CD4-positive, alpha-beta T cell treated with Interleukin-21 for 1 hour (primary cell): ENCODE measurements around the gene SKIC2.
"Not testable (repeated sequence)": the region's sequence is repeated elsewhere in the genome, so short reads cannot be mapped to it uniquely, and the experiment has no call there.

Experiments
- DNase-seq: peaks from one replicate; pipeline ENCODE4 v3.0.0-alpha.2; 2020

The SKIC2 gene

GRCh38 chr6:31969712-31970603 is 11.0 kb downstream of the SKIC2 start:
- DNase-seq = no peak

- DNase-seq = no peak
Measured at GRCh38 chr6:31970604-31971271, 11.8 kb downstream of the SKIC2 start.

- DNase-seq = no peak
Measured at GRCh38 chr6:31971279-31971992, 12.5 kb downstream of the SKIC2 start.

GRCh38 chr6:31971993-31972708 is 13.2 kb downstream of the SKIC2 start, which contains the start of gene DXO:
DXO (minus strand) TSS chr6:31972138; CDS start chr6:31971675, 463 bp downstream.
- DNase-seq = peak; percentile 99

GRCh38 chr6:31972709-31973350 is 13.9 kb downstream of the SKIC2 start:
- DNase-seq = no peak

GRCh38 chr6:31976065-31976464 is 17.1 kb downstream of the SKIC2 start:
- not testable (repeated sequence) for DNase-seq

GRCh38 chr6:31977816-31978431 is 18.9 kb downstream of the SKIC2 start:
- no peak for DNase-seq

GRCh38 chr6:31978831-31979230 is 19.9 kb downstream of the SKIC2 start:
- DNase-seq = no peak

GRCh38 chr6:31979238-31979898 is 20.4 kb downstream of the SKIC2 start:
- DNase-seq = no peak

GRCh38 chr6:31980195-31980876 is 21.4 kb downstream of the SKIC2 start:
- not testable (repeated sequence) for DNase-seq

- not testable (repeated sequence) for DNase-seq
Measured at GRCh38 chr6:31980998-31981397, 22.0 kb downstream of the SKIC2 start.

GRCh38 chr6:31981744-31982143 is 22.8 kb downstream of the SKIC2 start, which contains the start of gene C4A:
C4A (plus strand) TSS chr6:31982057; CDS start chr6:31982108, 51 bp downstream.
- DNase-seq = not testable (repeated sequence)

GRCh38 chr6:31989363-31989762 is 30.4 kb downstream of the SKIC2 start:
- DNase-seq = not testable (repeated sequence)

GRCh38 chr6:31994421-31994820 is 35.4 kb downstream of the SKIC2 start:
- DNase-seq = not testable (repeated sequence)

GRCh38 chr6:31996385-31996784 is 37.4 kb downstream of the SKIC2 start:
- DNase-seq = not testable (repeated sequence)

- DNase-seq = not testable (repeated sequence)
Measured at GRCh38 chr6:32002546-32003268, 43.7 kb downstream of the SKIC2 start.

GRCh38 chr6:32003301-32003700 is 44.3 kb downstream of the SKIC2 start:
- not testable (repeated sequence) for DNase-seq

GRCh38 chr6:32004393-32004792 is 45.4 kb downstream of the SKIC2 start:
- not testable (repeated sequence) for DNase-seq

- DNase-seq = not testable (repeated sequence)
Measured at GRCh38 chr6:32004864-32005537, 46.0 kb downstream of the SKIC2 start.
